H9 (cell line): Measurements from ENCODE around the gene KEL. TPM values are rescaled to one million over a fixed set of nuclear protein-coding genes. Genes with fewer than 3 reads are reported as not detected.
A peak's percentile ranks its signal among the peaks of the same experiment; 100 is the strongest.

Source experiments
- DNase-seq: peaks from one replicate; pipeline ENCODE4 v3.0.0-alpha.2; 2017
- H2AFZ ChIP-seq: one replicate; pipeline ENCODE4 v1.6.1; 2013; ENCODE audit warnings: mild to moderate bottlenecking, low read length, control low read depth, moderate library complexity
- H2AK5ac ChIP-seq: 2 replicates; pipeline ENCODE4 v1.6.1; 2013; ENCODE audit warnings: low read length, control low read depth, mixed read lengths; ENCODE audit not compliant: insufficient read length
- H2BK120ac ChIP-seq: one replicate; pipeline ENCODE4 v1.6.1; 2013; ENCODE audit warnings: low read depth, mild to moderate bottlenecking, low read length, control low read depth, inconsistent platforms; ENCODE audit not compliant: poor library complexity, severe bottlenecking
- H2BK12ac ChIP-seq: 2 replicates; pipeline ENCODE4 v1.6.1; 2013; ENCODE audit warnings: low read length, control low read depth, mixed read lengths, low read depth; ENCODE audit not compliant: insufficient read length
- H2BK15ac ChIP-seq: 2 replicates; pipeline ENCODE4 v1.6.1; 2013; ENCODE audit warnings: low read depth, low read length, control low read depth
- H2BK20ac ChIP-seq: one replicate; pipeline ENCODE4 v1.6.1; 2013; ENCODE audit warnings: low read depth, mild to moderate bottlenecking, low read length, control low read depth, inconsistent platforms; ENCODE audit not compliant: poor library complexity, severe bottlenecking
- H2BK5ac ChIP-seq: 2 replicates; pipeline ENCODE4 v1.6.1; 2013; ENCODE audit warnings: low read length, control low read depth, mixed read lengths; ENCODE audit not compliant: insufficient read length
- H3K14ac ChIP-seq: 2 replicates; pipeline ENCODE4 v1.6.1; 2013; ENCODE audit warnings: low read length, control low read depth; ENCODE audit not compliant: insufficient read depth
- H3K18ac ChIP-seq: 2 replicates; pipeline ENCODE4 v1.6.1; 2013; ENCODE audit warnings: low read depth, mild to moderate bottlenecking, mixed read lengths, low read length, control low read depth; ENCODE audit not compliant: insufficient read length
- H3K23ac ChIP-seq: 2 replicates; pipeline ENCODE4 v1.6.1; 2013; ENCODE audit warnings: low read length, control low read depth, mixed read lengths, low read depth; ENCODE audit not compliant: insufficient read length
- H3K23me2 ChIP-seq: 2 replicates; pipeline ENCODE4 v1.6.1; 2013; ENCODE audit warnings: low read depth, mild to moderate bottlenecking, mixed read lengths, low read length, control low read depth; ENCODE audit not compliant: insufficient read length, poor library complexity, severe bottlenecking
- H3K27ac ChIP-seq: 2 replicates; pipeline ENCODE4 v1.5.1; 2013; ENCODE audit warnings: low read length, control low read depth, mixed read lengths, low read depth; ENCODE audit not compliant: insufficient read length
- H3K27me3 ChIP-seq: 2 replicates; pipeline ENCODE4 v1.6.1; 2013; ENCODE audit warnings: low read length, control low read depth, inconsistent platforms; ENCODE audit not compliant: insufficient read depth
- H3K4ac ChIP-seq: 2 replicates; pipeline ENCODE4 v1.6.1; 2013; ENCODE audit warnings: low read depth, mild to moderate bottlenecking, control low read depth, inconsistent platforms, low read length, moderate library complexity
- H3K4me1 ChIP-seq: 2 replicates; pipeline ENCODE4 v1.6.1; 2013; ENCODE audit warnings: low read length, control low read depth, inconsistent platforms; ENCODE audit not compliant: insufficient read depth
- H3K4me2 ChIP-seq: 2 replicates; pipeline ENCODE4 v1.6.1; 2013; ENCODE audit warnings: low read length, control low read depth, mixed read lengths; ENCODE audit not compliant: insufficient read length, insufficient read depth
- H3K56ac ChIP-seq: 2 replicates; pipeline ENCODE4 v1.6.1; 2013; ENCODE audit warnings: low read depth, mild to moderate bottlenecking, mixed read lengths, low read length, control low read depth; ENCODE audit not compliant: insufficient read length
- H3K79me1 ChIP-seq: 2 replicates; pipeline ENCODE4 v1.6.1; 2013; ENCODE audit warnings: low read depth, mild to moderate bottlenecking, moderate library complexity, low read length, control low read depth, inconsistent platforms; ENCODE audit not compliant: insufficient read depth, poor library complexity, severe bottlenecking
- H3K79me2 ChIP-seq: 2 replicates; pipeline ENCODE4 v1.6.1; 2013; ENCODE audit warnings: low read length, control low read depth, inconsistent platforms; ENCODE audit not compliant: insufficient read depth
- H3K9ac ChIP-seq: 2 replicates; pipeline ENCODE4 v1.6.1; 2013; ENCODE audit warnings: low read length, control low read depth, mixed read lengths; ENCODE audit not compliant: insufficient read length; ENCODE audit errors: extremely low read depth
- H3K9me3 ChIP-seq: one replicate; pipeline ENCODE4 v1.6.1; 2013; ENCODE audit warnings: low read depth, low read length, inconsistent platforms; ENCODE audit not compliant: control insufficient read depth
- H3T11ph ChIP-seq: one replicate; pipeline ENCODE4 v1.6.1; 2013; ENCODE audit warnings: mild to moderate bottlenecking, low read length, control low read depth, inconsistent platforms
- H4K20me1 ChIP-seq: one replicate; pipeline ENCODE4 v1.6.1; 2013; ENCODE audit not compliant: control insufficient read depth, insufficient read length, insufficient read depth
- H4K5ac ChIP-seq: 2 replicates; pipeline ENCODE4 v1.6.1; 2013; ENCODE audit warnings: low read depth, mild to moderate bottlenecking, mixed read lengths, low read length, control low read depth; ENCODE audit not compliant: insufficient read length
- H4K8ac ChIP-seq: replicated peaks from 2 replicates; pipeline ENCODE4 v1.6.1; 2013; ENCODE audit warnings: low read length, control low read depth, mixed read lengths, low read depth; ENCODE audit not compliant: insufficient read length
- H4K91ac ChIP-seq: 2 replicates; pipeline ENCODE4 v1.6.1; 2013; ENCODE audit warnings: low read depth, mild to moderate bottlenecking, moderate library complexity, mixed read lengths, low read length, control low read depth; ENCODE audit not compliant: insufficient read length
- H3K27ac Mint-ChIP-seq, 3 experiments: 2 replicates in 2 of 3; 3 replicates in 1 of 3; pipeline ENCODE4 v1.8.0; 2020 to 2021; ENCODE audit warnings: mixed read lengths in 3 of 3, mild to moderate bottlenecking in 1 of 3, moderate library complexity in 1 of 3
- H3K27me3 Mint-ChIP-seq: 2 replicates; pipeline ENCODE4 v1.8.0; 2021; ENCODE audit warnings: low read depth, mild to moderate bottlenecking, moderate library complexity, mixed read lengths
- H3K36me3 Mint-ChIP-seq, 3 experiments: 2 replicates in 2 of 3; 3 replicates in 1 of 3; pipeline ENCODE4 v1.8.0; 2020 to 2021; ENCODE audit warnings: low read depth in 3 of 3, mixed read lengths in 3 of 3; ENCODE audit not compliant: insufficient read depth in 1 of 3
- H3K4me1 Mint-ChIP-seq, 2 experiments: 2 replicates each; pipeline ENCODE4 v1.8.0; 2020; ENCODE audit warnings: mixed read lengths in 2 of 2
- H3K4me3 Mint-ChIP-seq, 2 experiments: 2 replicates in 1 of 2; 3 replicates in 1 of 2; pipeline ENCODE4 v1.8.0; 2020 to 2021; ENCODE audit warnings: mild to moderate bottlenecking in 2 of 2, mixed read lengths in 2 of 2, moderate library complexity in 1 of 2
- H3K9me3 Mint-ChIP-seq, 2 experiments: 2 replicates in 1 of 2; 3 replicates in 1 of 2; pipeline ENCODE4 v1.8.0; 2020; ENCODE audit warnings: mild to moderate bottlenecking in 2 of 2, mixed read lengths in 2 of 2, moderate library complexity in 1 of 2
- CTCF ChIP-seq: fragments of 200-600 bp; sonication (generic); conservative IDR thresholded peaks from 3 replicates; pipeline ENCODE4 v1.8.0; 2021; ENCODE audit warnings: antibody characterized with exemption, mild to moderate bottlenecking
- WGBS: extraction: QIAGEN DNeasy Blood & Tissue Kit; methylation state at CpG from one replicate; pipeline ENCODE4 v1.1.7; 2013; ENCODE audit warnings: missing lambda C conversion rate, low lambda C conversion rate, mixed read lengths; ENCODE audit not compliant: insufficient read length; ENCODE audit errors: extremely low coverage; 5-methylcytosine and 5-hydroxymethylcytosine counted together
- total RNA-seq: library from RNA; stranded (reverse); gene quantifications from 2 replicates; pipeline ENCODE4 v1.2.1, GENCODE V29; 2021

Gene KEL
- total RNA-seq, 1 experiment from 2014 or later = 1.5 TPM

GRCh38 chr7:142935941-142936565 is 26.1 kb downstream of the KEL start:
- Histone ChIP-seq H3K27ac (no peak overlapping the region), H4K5ac (no peak overlapping the region), H2BK120ac (no peak overlapping the region), H3K4ac (no peak overlapping the region), H2BK5ac (no peak overlapping the region), H3K56ac (no peak overlapping the region), H2BK15ac (no peak overlapping the region), H2BK20ac (no peak overlapping the region), H3K4me2 (no peak overlapping the region), H3K4me1 (peaks cover 3% of the 10 kb centered on the region; the same call in 1 of the 2 replicates), H2AFZ (no peak overlapping the region), H3K79me1 (no peaks in the 10 kb centered on the region), H4K20me1 (no peaks in the 10 kb centered on the region), H3K23ac (no peak overlapping the region), H3K9ac (no peak overlapping the region), H3K9me3 (no peaks in the 10 kb centered on the region), H4K8ac (no peak overlapping the region), H3K14ac (no peak overlapping the region), H3K79me2 (no peaks in the 10 kb centered on the region), H4K91ac (no peak overlapping the region), H3K23me2 (no peaks in the 10 kb centered on the region), H2AK5ac (no peak overlapping the region), H3K18ac (no peak overlapping the region), H3K27me3 (no peaks in the 10 kb centered on the region), H3T11ph (no peak overlapping the region), H2BK12ac (no peak overlapping the region)
- no peaks in the 10 kb centered on the region for H3K9me3 Mint-ChIP-seq
- peak overlapping the region in 1 of 3 experiments; percentile 17; a peak in 1 of 7 replicates for H3K27ac Mint-ChIP-seq
- no peak for TF ChIP-seq CTCF
- no peaks in the 10 kb centered on the region; the same call in 1 of the 2 replicates for H3K27me3 Mint-ChIP-seq
- no peaks in the 10 kb centered on the region; a peak in 1 of 7 replicates for H3K36me3 Mint-ChIP-seq
- no CpG with 5 or more reads among the region's 12 CpGs for WGBS
- peaks cover 11 to 16% of the 10 kb centered on the region in 2 experiments for H3K4me1 Mint-ChIP-seq
- H3K4me3 Mint-ChIP-seq = no peak overlapping the region
- DNase-seq = no peak
